Measurements from ENCODE around the gene SLC32A1.

SLC32A1 gene

GRCh38 chr20:38770546-38770945, 46.3 kb downstream of the SLC32A1 start:
- no peak overlapping the region for H3K27ac ChIP-seq (ENCODE audit: insufficient read depth in 1 of 2, low read depth in 1 of 2, low read length in 2 of 2, poor library complexity in 1 of 2, severe bottlenecking in 2 of 2)
- ChIA-PET CTCF (interaction anchor here (0.6 to 11.9 kb wide), 4 partner anchors 10 to 19 kb away, joined by 3 to 76 read pairs (median 4); partner anchors contain the start of gene ACTR5), POLR2A (interaction anchor here (1.3 kb wide), 1 partner anchor 36 kb away, joined by 3 read pairs; no protein-coding TSS in a partner anchor)
- DNase-seq = no peak
- no peaks in the 10 kb centered on the region for H3K4me1 ChIP-seq (ENCODE audit: control extremely low read depth in 1 of 4, control insufficient read depth in 4 of 4, insufficient read depth in 4 of 4, low read length in 3 of 4)
- no peak overlapping the region for H3K4me3 ChIP-seq (ENCODE audit: control insufficient read depth in 1 of 7, extremely low read depth in 1 of 7, insufficient read depth in 4 of 7, low read depth in 2 of 7, low read length in 6 of 7)
- H3K36me3 ChIP-seq (ENCODE audit: control insufficient read depth in 4 of 4, insufficient read depth in 4 of 4, low read length in 3 of 4) = peaks cover 29 to 93% (median 55%) of the 10 kb centered on the region in 4 experiments
- no peaks in the 10 kb centered on the region for H3K27me3 ChIP-seq (replicated peaks in 2 of 5; ENCODE audit: control insufficient read depth in 4 of 5, insufficient read depth in 5 of 5, low read length in 4 of 5)
- 100% methylated on average over 2 of the region's 3 CpGs for WGBS (ENCODE audit: insufficient coverage)
- peaks cover 3 to 10% (median 8%) of the 10 kb centered on the region in 5 experiments for H3K9me3 ChIP-seq (ENCODE audit: control extremely low read depth in 1 of 5, control insufficient read depth in 4 of 5, insufficient read depth in 2 of 5, low read depth in 1 of 5, low read length in 4 of 5)

DNA sequence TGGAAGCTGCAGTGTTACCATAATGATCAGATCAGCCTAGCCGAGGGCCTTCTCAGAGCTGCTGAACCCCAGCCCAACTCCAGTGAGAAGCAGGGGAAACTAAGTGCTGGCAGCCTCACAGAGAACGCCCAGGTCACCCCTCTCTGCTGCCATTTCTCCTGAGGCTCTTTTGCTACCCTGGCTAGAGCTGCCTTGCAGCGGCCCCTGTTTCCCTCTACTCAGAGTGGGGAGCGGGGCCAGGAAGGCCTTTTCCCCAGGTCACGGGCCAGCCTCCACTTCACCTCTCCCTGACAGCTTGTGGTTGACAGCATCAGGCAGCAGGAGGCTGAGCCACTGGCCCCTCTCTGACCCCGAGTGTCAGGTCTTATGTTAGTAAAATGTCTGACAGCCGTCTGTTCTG, 46.7 kb downstream of the SLC32A1 start:
- H3K27me3 ChIP-seq (replicated peaks in 2 of 5; ENCODE audit: control insufficient read depth in 4 of 5, insufficient read depth in 5 of 5, low read length in 4 of 5) = no peaks in the 10 kb centered on the region
- H3K4me1 ChIP-seq (ENCODE audit: control extremely low read depth in 1 of 4, control insufficient read depth in 4 of 4, insufficient read depth in 4 of 4, low read length in 3 of 4) = no peaks in the 10 kb centered on the region
- peaks cover 3 to 10% (median 8%) of the 10 kb centered on the region in 5 experiments for H3K9me3 ChIP-seq (ENCODE audit: control extremely low read depth in 1 of 5, control insufficient read depth in 4 of 5, insufficient read depth in 2 of 5, low read depth in 1 of 5, low read length in 4 of 5)
- H3K36me3 ChIP-seq (ENCODE audit: control insufficient read depth in 4 of 4, insufficient read depth in 4 of 4, low read length in 3 of 4) = peaks cover 25 to 89% (median 53%) of the 10 kb centered on the region in 4 experiments
- WGBS (ENCODE audit: insufficient coverage) = 73% methylated on average over 7 of the region's 7 CpGs
- ChIA-PET CTCF (interaction anchor here (0.6 to 1.6 kb wide), 5 partner anchors 10 to 122 kb away, joined by 3 to 4 read pairs (median 3); no protein-coding TSS in a partner anchor), POLR2A (interaction anchor here (1.3 kb wide), 1 partner anchor 36 kb away, joined by 3 read pairs; no protein-coding TSS in a partner anchor)
- no peak overlapping the region for H3K27ac ChIP-seq (ENCODE audit: insufficient read depth in 1 of 2, low read depth in 1 of 2, low read length in 2 of 2, poor library complexity in 1 of 2, severe bottlenecking in 2 of 2)
- no peak overlapping the region for H3K4me3 ChIP-seq (ENCODE audit: control insufficient read depth in 1 of 7, extremely low read depth in 1 of 7, insufficient read depth in 4 of 7, low read depth in 2 of 7, low read length in 6 of 7)
- no peak for DNase-seq

GRCh38 chr20:38771621-38772020, 47.3 kb downstream of the SLC32A1 start:
- H3K27me3 ChIP-seq (replicated peaks in 2 of 5; ENCODE audit: control insufficient read depth in 4 of 5, insufficient read depth in 5 of 5, low read length in 4 of 5) = no peaks in the 10 kb centered on the region
- CTCF ChIA-PET = interaction anchor here (0.8 to 1.6 kb wide), 2 partner anchors 20 to 121 kb away, joined by 3 read pairs; no protein-coding TSS in a partner anchor
- WGBS (ENCODE audit: insufficient coverage) = 81% methylated on average over 3 of the region's 7 CpGs

DNA sequence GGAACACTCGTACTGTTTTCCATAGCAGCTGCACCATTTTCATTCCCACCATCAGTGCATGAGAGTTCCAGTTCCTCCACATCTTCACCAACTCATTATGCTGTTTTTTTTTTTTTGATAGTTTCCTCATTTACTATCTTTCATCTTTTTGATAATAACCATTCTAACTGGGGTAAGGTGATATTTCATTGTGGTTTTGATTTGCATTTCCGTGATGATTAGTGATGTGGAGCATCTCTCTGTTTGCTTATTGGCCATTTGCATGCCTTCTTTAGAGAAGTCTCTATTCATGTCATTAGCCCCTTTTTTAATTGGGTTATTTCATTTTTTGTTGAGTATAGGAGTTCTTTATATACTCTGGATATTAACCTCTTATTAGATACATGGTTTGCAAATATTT, 49.9 kb downstream of the SLC32A1 start:
- peaks cover 3 to 10% (median 8%) of the 10 kb centered on the region in 5 experiments for H3K9me3 ChIP-seq (ENCODE audit: control extremely low read depth in 1 of 5, control insufficient read depth in 4 of 5, insufficient read depth in 2 of 5, low read depth in 1 of 5, low read length in 4 of 5)
- no peak overlapping the region for H3K27ac ChIP-seq (ENCODE audit: insufficient read depth in 1 of 2, low read depth in 1 of 2, low read length in 2 of 2, poor library complexity in 1 of 2, severe bottlenecking in 2 of 2)
- H3K27me3 ChIP-seq (replicated peaks in 2 of 5; ENCODE audit: control insufficient read depth in 4 of 5, insufficient read depth in 5 of 5, low read length in 4 of 5) = no peaks in the 10 kb centered on the region
- DNase-seq = no peak
- POLR2A ChIA-PET = no interaction called here
- peaks cover 18 to 60% (median 34%) of the 10 kb centered on the region in 4 experiments for H3K36me3 ChIP-seq (ENCODE audit: control insufficient read depth in 4 of 4, insufficient read depth in 4 of 4, low read length in 3 of 4)
- no peaks in the 10 kb centered on the region for H3K4me1 ChIP-seq (ENCODE audit: control extremely low read depth in 1 of 4, control insufficient read depth in 4 of 4, insufficient read depth in 4 of 4, low read length in 3 of 4)
- no CpG with 5 or more reads among the region's 2 CpGs for WGBS (ENCODE audit: insufficient coverage)
- CTCF ChIA-PET = no interaction called here
- no peak overlapping the region for H3K4me3 ChIP-seq (ENCODE audit: control insufficient read depth in 1 of 7, extremely low read depth in 1 of 7, insufficient read depth in 4 of 7, low read depth in 2 of 7, low read length in 6 of 7)

More at GRCh38 chr20:38771621-38772020, 47.3 kb downstream of the SLC32A1 start:
- Histone ChIP-seq H3K4me3 (ENCODE audit: control insufficient read depth in 1 of 7, extremely low read depth in 1 of 7, insufficient read depth in 4 of 7, low read depth in 2 of 7, low read length in 6 of 7) (no peak overlapping the region), H3K9me3 (ENCODE audit: control extremely low read depth in 1 of 5, control insufficient read depth in 4 of 5, insufficient read depth in 2 of 5, low read depth in 1 of 5, low read length in 4 of 5) (peaks cover 3 to 10% (median 8%) of the 10 kb centered on the region in 5 experiments), H3K4me1 (ENCODE audit: control extremely low read depth in 1 of 4, control insufficient read depth in 4 of 4, insufficient read depth in 4 of 4, low read length in 3 of 4) (no peaks in the 10 kb centered on the region), H3K27ac (ENCODE audit: insufficient read depth in 1 of 2, low read depth in 1 of 2, low read length in 2 of 2, poor library complexity in 1 of 2, severe bottlenecking in 2 of 2) (no peak overlapping the region), H3K36me3 (ENCODE audit: control insufficient read depth in 4 of 4, insufficient read depth in 4 of 4, low read length in 3 of 4) (peaks cover 26 to 82% (median 50%) of the 10 kb centered on the region in 4 experiments)
- DNase-seq = no peak
- POLR2A ChIA-PET = interaction anchor here (1.3 kb wide), 1 partner anchor 35 kb away, joined by 3 read pairs; no protein-coding TSS in a partner anchor

GRCh38 chr20:38776363-38776762, 52.1 kb downstream of the SLC32A1 start:
- ChIA-PET CTCF (no interaction called here), POLR2A (no interaction called here)
- DNase-seq = no peak
- Histone ChIP-seq H3K4me1 (ENCODE audit: control extremely low read depth in 1 of 4, control insufficient read depth in 4 of 4, insufficient read depth in 4 of 4, low read length in 3 of 4) (no peaks in the 10 kb centered on the region), H3K27me3 (replicated peaks in 2 of 5; ENCODE audit: control insufficient read depth in 4 of 5, insufficient read depth in 5 of 5, low read length in 4 of 5) (no peaks in the 10 kb centered on the region), H3K4me3 (ENCODE audit: control insufficient read depth in 1 of 7, extremely low read depth in 1 of 7, insufficient read depth in 4 of 7, low read depth in 2 of 7, low read length in 6 of 7) (no peak overlapping the region), H3K36me3 (ENCODE audit: control insufficient read depth in 4 of 4, insufficient read depth in 4 of 4, low read length in 3 of 4) (peaks cover 17 to 39% (median 22%) of the 10 kb centered on the region in 4 experiments), H3K9me3 (ENCODE audit: control extremely low read depth in 1 of 5, control insufficient read depth in 4 of 5, insufficient read depth in 2 of 5, low read depth in 1 of 5, low read length in 4 of 5) (peaks cover 3 to 10% (median 8%) of the 10 kb centered on the region in 5 experiments), H3K27ac (ENCODE audit: insufficient read depth in 1 of 2, low read depth in 1 of 2, low read length in 2 of 2, poor library complexity in 1 of 2, severe bottlenecking in 2 of 2) (no peak overlapping the region)
- 93% methylated on average over 8 of the region's 11 CpGs for WGBS (ENCODE audit: insufficient coverage)

All from common myeloid progenitor, CD34-positive (primary cell).